Trophoblast cell (in vitro differentiated cells and primary cell): ENCODE data around the gene CCNL1.

ENCODE experiments used
- DNase-seq, 2 donors: peaks; one replicate each; pipeline ENCODE4 v3.0.0-alpha.2; 2016
- H2AFZ ChIP-seq: 2 replicates; pipeline ENCODE4 v1.6.1; 2013; ENCODE audit warnings: low read length, moderate library complexity, mild to moderate bottlenecking; ENCODE audit not compliant: insufficient read depth, poor library complexity
- H2AK5ac ChIP-seq: 2 replicates; pipeline ENCODE4 v1.6.1; 2013; ENCODE audit warnings: mild to moderate bottlenecking, low read length
- H2BK120ac ChIP-seq: 2 replicates; pipeline ENCODE4 v1.6.1; 2013; ENCODE audit warnings: low read length, mild to moderate bottlenecking, moderate library complexity; ENCODE audit not compliant: insufficient read depth, poor library complexity
- H2BK12ac ChIP-seq: 2 replicates; pipeline ENCODE4 v1.6.1; 2013; ENCODE audit warnings: mild to moderate bottlenecking, low read length, moderate library complexity
- H2BK5ac ChIP-seq: 2 replicates; pipeline ENCODE4 v1.6.1; 2013; ENCODE audit warnings: low read length, low read depth, moderate library complexity, mild to moderate bottlenecking; ENCODE audit not compliant: poor library complexity
- H3K14ac ChIP-seq: 2 replicates; pipeline ENCODE4 v1.6.1; 2013; ENCODE audit warnings: mild to moderate bottlenecking, low read length
- H3K18ac ChIP-seq: 2 replicates; pipeline ENCODE4 v1.6.1; 2013; ENCODE audit warnings: mild to moderate bottlenecking, low read length
- H3K23ac ChIP-seq: 2 replicates; pipeline ENCODE4 v1.6.1; 2013; ENCODE audit warnings: low read length
- H3K27ac ChIP-seq: 2 replicates; pipeline ENCODE4 v1.5.1; 2013; ENCODE audit warnings: low read depth, mild to moderate bottlenecking, inconsistent platforms, low read length, moderate library complexity
- H3K27me3 ChIP-seq: 2 replicates; pipeline ENCODE4 v1.6.1; 2013; ENCODE audit warnings: inconsistent platforms, mild to moderate bottlenecking, low read length, moderate library complexity; ENCODE audit not compliant: insufficient read depth
- H3K36me3 ChIP-seq, 2 experiments: 1 replicate in 1 of 2; 2 replicates in 1 of 2; pipeline ENCODE4 v1.6.1; 2013; ENCODE audit warnings: low read length in 2 of 2, mild to moderate bottlenecking in 2 of 2, moderate library complexity in 1 of 2; ENCODE audit not compliant: insufficient read depth in 2 of 2, control insufficient read depth in 1 of 2
- H3K4ac ChIP-seq: 2 replicates; pipeline ENCODE4 v1.6.1; 2013; ENCODE audit warnings: low read depth, mild to moderate bottlenecking, low read length, moderate library complexity
- H3K4me1 ChIP-seq, 2 experiments: 1 replicate in 1 of 2; 2 replicates in 1 of 2; pipeline ENCODE4 v1.6.1; 2013; ENCODE audit warnings: low read length in 2 of 2, mild to moderate bottlenecking in 2 of 2, moderate library complexity in 1 of 2; ENCODE audit not compliant: insufficient read depth in 2 of 2, control insufficient read depth in 1 of 2
- H3K4me2 ChIP-seq: 2 replicates; pipeline ENCODE4 v1.6.1; 2013; ENCODE audit warnings: inconsistent platforms, mild to moderate bottlenecking, low read length, moderate library complexity
- H3K4me3 ChIP-seq: 2 replicates; pipeline ENCODE4 v1.5.1; 2013; ENCODE audit warnings: mild to moderate bottlenecking, low read depth, low read length, inconsistent platforms
- H3K79me1 ChIP-seq: one replicate; pipeline ENCODE4 v1.6.1; 2013; ENCODE audit warnings: low read length
- H3K79me2 ChIP-seq: 2 replicates; pipeline ENCODE4 v1.6.1; 2013; ENCODE audit warnings: low read length, mild to moderate bottlenecking; ENCODE audit not compliant: control insufficient read depth, insufficient read depth, poor library complexity
- H3K9ac ChIP-seq: 2 replicates; pipeline ENCODE4 v1.6.1; 2013; ENCODE audit warnings: mild to moderate bottlenecking, low read length
- H3K9me3 ChIP-seq: 2 replicates; pipeline ENCODE4 v1.6.1; 2013; ENCODE audit warnings: low read depth, mild to moderate bottlenecking, control low read depth, inconsistent platforms, low read length; ENCODE audit not compliant: insufficient read depth
- H4K12ac ChIP-seq: 2 replicates; pipeline ENCODE4 v1.6.1; 2013; ENCODE audit warnings: low read depth, mild to moderate bottlenecking, low read length, moderate library complexity
- H4K8ac ChIP-seq: 2 replicates; pipeline ENCODE4 v1.6.1; 2013; ENCODE audit warnings: low read depth, mild to moderate bottlenecking, low read length, moderate library complexity
- H4K91ac ChIP-seq: one replicate; pipeline ENCODE4 v1.6.1; 2013; ENCODE audit warnings: low read depth, mild to moderate bottlenecking, low read length, moderate library complexity
- WGBS: extraction: QIAGEN DNeasy Blood & Tissue Kit; methylation state at CpG from one replicate; pipeline ENCODE4 v1.1.7; 2013; ENCODE audit warnings: missing lambda C conversion rate; ENCODE audit not compliant: insufficient read length, insufficient coverage; ENCODE audit errors: extremely low coverage; 5-methylcytosine and 5-hydroxymethylcytosine counted together

CCNL1 gene

GRCh38 chr3:157127831-157128767 lies 31.8 kb downstream of the CCNL1 start:
- no peak overlapping the region for H3K23ac ChIP-seq
- H3K27ac ChIP-seq, result peak overlapping the region; percentile 29
- H4K8ac ChIP-seq, result peak overlapping the region; percentile 22
- no peaks in the 10 kb centered on the region for H3K79me2 ChIP-seq
- H4K91ac ChIP-seq, result no peak overlapping the region
- H3K27me3 ChIP-seq, result no peaks in the 10 kb centered on the region
- no peak overlapping the region for H3K4me3 ChIP-seq
- no peak overlapping the region for H3K4me2 ChIP-seq
- no peak overlapping the region for H3K9ac ChIP-seq
- DNase-seq, result peak; percentile 66 to 91
- no peak overlapping the region for H2AK5ac ChIP-seq
- peaks cover 23% of the 10 kb centered on the region in 2 experiments for H3K4me1 ChIP-seq
- no CpG with 5 or more reads among the region's 8 CpGs for WGBS
- H3K14ac ChIP-seq, result no peak overlapping the region
- H4K12ac ChIP-seq, result no peak overlapping the region
- H3K36me3 ChIP-seq, result no peaks in the 10 kb centered on the region
- no peak overlapping the region for H3K4ac ChIP-seq
- no peak overlapping the region for H3K18ac ChIP-seq
- no peak overlapping the region for H2BK5ac ChIP-seq
- no peak overlapping the region for H2BK120ac ChIP-seq
- H3K79me1 ChIP-seq, result peaks cover 8% of the 10 kb centered on the region
- no peaks in the 10 kb centered on the region for H3K9me3 ChIP-seq
- no peak overlapping the region for H2AFZ ChIP-seq
- H2BK12ac ChIP-seq, result no peak overlapping the region

- H2BK5ac ChIP-seq, result no peak overlapping the region
- H3K9ac ChIP-seq, result no peak overlapping the region
- H2AFZ ChIP-seq, result no peak overlapping the region
- DNase-seq, result no peak
- H3K23ac ChIP-seq, result no peak overlapping the region
- H4K12ac ChIP-seq, result no peak overlapping the region
- no peak overlapping the region for H3K14ac ChIP-seq
- H3K79me1 ChIP-seq, result peaks cover 8% of the 10 kb centered on the region
- no peaks in the 10 kb centered on the region for H3K27me3 ChIP-seq
- H3K4me1 ChIP-seq, result peaks cover 23% of the 10 kb centered on the region in 2 experiments
- WGBS, result no CpG with 5 or more reads among the region's 5 CpGs
- H3K27ac ChIP-seq, result no peak overlapping the region
- H2BK120ac ChIP-seq, result no peak overlapping the region
- H2BK12ac ChIP-seq, result no peak overlapping the region
- H4K8ac ChIP-seq, result no peak overlapping the region
- H2AK5ac ChIP-seq, result no peak overlapping the region
- no peak overlapping the region for H3K18ac ChIP-seq
- no peak overlapping the region for H3K4me3 ChIP-seq
- H4K91ac ChIP-seq, result no peak overlapping the region
- no peak overlapping the region for H3K4me2 ChIP-seq
- no peaks in the 10 kb centered on the region for H3K9me3 ChIP-seq
- no peak overlapping the region for H3K4ac ChIP-seq
- no peaks in the 10 kb centered on the region for H3K36me3 ChIP-seq
- no peaks in the 10 kb centered on the region for H3K79me2 ChIP-seq
These were observed 32.7 kb downstream of the CCNL1 start for GRCh38 chr3:157127268-157127667.

GRCh38 chr3:157126365-157126764 lies 33.6 kb downstream of the CCNL1 start:
- Histone ChIP-seq H3K27me3 (no peaks in the 10 kb centered on the region), H3K14ac (no peak overlapping the region), H4K91ac (no peak overlapping the region), H3K18ac (no peak overlapping the region), H2AFZ (no peak overlapping the region), H2AK5ac (no peak overlapping the region), H3K4me3 (no peak overlapping the region), H4K12ac (no peak overlapping the region), H3K27ac (no peak overlapping the region), H3K4ac (no peak overlapping the region), H3K9me3 (no peaks in the 10 kb centered on the region), H4K8ac (no peak overlapping the region), H3K4me1 (peaks cover 23% of the 10 kb centered on the region in 2 experiments), H2BK5ac (no peak overlapping the region), H3K23ac (no peak overlapping the region), H3K9ac (no peak overlapping the region), H3K4me2 (no peak overlapping the region), H3K79me2 (no peaks in the 10 kb centered on the region), H2BK120ac (no peak overlapping the region), H2BK12ac (no peak overlapping the region), H3K79me1 (peaks cover 8% of the 10 kb centered on the region), H3K36me3 (no peaks in the 10 kb centered on the region)
- DNase-seq, result no peak
- no CpG with 5 or more reads among the region's 1 CpG for WGBS

DNA sequence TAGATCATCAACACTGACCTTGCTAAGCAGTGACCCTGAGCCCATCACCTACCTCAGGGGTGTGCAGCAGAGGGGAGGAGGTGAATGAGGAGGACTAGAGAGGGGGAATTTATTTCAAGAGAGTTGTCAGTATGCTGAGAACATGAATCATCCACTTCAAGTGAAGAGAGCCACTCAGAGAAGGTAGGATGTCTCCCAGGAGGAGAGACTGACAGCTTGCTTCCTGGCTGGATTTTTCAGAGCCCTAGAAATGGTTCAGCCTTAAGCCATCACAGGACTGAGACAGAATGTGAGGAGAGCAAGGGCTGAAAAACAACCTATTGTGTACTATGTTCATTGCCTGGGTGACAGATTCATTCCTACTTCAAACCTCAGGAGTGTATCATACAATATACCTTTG lies 34.8 kb downstream of the CCNL1 start:
- no peak overlapping the region for H3K9ac ChIP-seq
- no peak overlapping the region for H3K23ac ChIP-seq

More for the DNA sequence above, 34.8 kb downstream of the CCNL1 start:
- Histone ChIP-seq H3K27me3 (no peaks in the 10 kb centered on the region), H3K9me3 (peaks cover under 1% of the 10 kb centered on the region), H3K4me2 (no peak overlapping the region), H3K4ac (no peak overlapping the region), H3K4me3 (no peak overlapping the region), H3K27ac (no peak overlapping the region), H3K79me2 (no peaks in the 10 kb centered on the region), H3K79me1 (peaks cover 3% of the 10 kb centered on the region), H2BK12ac (no peak overlapping the region), H4K12ac (no peak overlapping the region), H2BK120ac (no peak overlapping the region), H2AFZ (no peak overlapping the region), H4K91ac (no peak overlapping the region), H3K14ac (no peak overlapping the region), H2BK5ac (no peak overlapping the region), H3K36me3 (no peaks in the 10 kb centered on the region), H4K8ac (no peak overlapping the region), H3K18ac (no peak overlapping the region), H2AK5ac (no peak overlapping the region), H3K4me1 (peaks cover 16% of the 10 kb centered on the region in 2 experiments)
- DNase-seq, result no peak
